ENCODE results near the gene MFRP.
A peak's percentile ranks its signal among the peaks of the same experiment; 100 is the strongest.
"Not testable (repeated sequence)": the region's sequence is repeated elsewhere in the genome, so short reads cannot be mapped to it uniquely, and the experiment has no call there.

The MFRP gene
- total RNA-seq: 0 reads per million in 2 donors

GRCh38 chr11:119346605-119347004 is at the start of gene MFRP:
MFRP (minus strand) TSS chr11:119346705; CDS start chr11:119346513, 192 bp downstream.
- DNase-seq: no peak

- no peak for DNase-seq
Observed at GRCh38 chr11:119391275-119391674, 44.8 kb upstream of the MFRP start.

GRCh38 chr11:119389611-119390254 is 43.2 kb upstream of the MFRP start:
- no peak for DNase-seq

- no peak for DNase-seq
Observed at GRCh38 chr11:119388103-119388502, 41.6 kb upstream of the MFRP start.

- DNase-seq: no peak
Observed at GRCh38 chr11:119384332-119384731, 37.8 kb upstream of the MFRP start.

- DNase-seq: not testable (repeated sequence)
Observed at GRCh38 chr11:119382513-119382912, 36.0 kb upstream of the MFRP start.

- no peak for DNase-seq
Observed at GRCh38 chr11:119382101-119382500, 35.6 kb upstream of the MFRP start.

- DNase-seq: peak; percentile 98
Observed at GRCh38 chr11:119381181-119381988, 34.9 kb upstream of the MFRP start, which contains the start of gene USP2. USP2 (minus strand) TSS chr11:119381690; CDS start chr11:119373480, 8,210 bp downstream.

- DNase-seq: no peak
Observed at GRCh38 chr11:119380827-119381180, 34.3 kb upstream of the MFRP start.

GRCh38 chr11:119380160-119380826 is 33.8 kb upstream of the MFRP start:
- no peak for DNase-seq

GRCh38 chr11:119378851-119379465 is 32.5 kb upstream of the MFRP start:
- DNase-seq: no peak

- DNase-seq: no peak
Observed at GRCh38 chr11:119377961-119378667, 31.6 kb upstream of the MFRP start.

GRCh38 chr11:119377112-119377901 is 30.8 kb upstream of the MFRP start:
- no peak for DNase-seq

- no peak for DNase-seq
Observed at GRCh38 chr11:119376197-119376847, 29.8 kb upstream of the MFRP start.

GRCh38 chr11:119375337-119376196 is 29.1 kb upstream of the MFRP start:
- no peak for DNase-seq

- no peak for DNase-seq
Observed at GRCh38 chr11:119374632-119375336, 28.3 kb upstream of the MFRP start.

- DNase-seq: peak; percentile 38
Observed at GRCh38 chr11:119373921-119374631, 27.6 kb upstream of the MFRP start.

- DNase-seq: no peak
Observed at GRCh38 chr11:119373059-119373920, 26.8 kb upstream of the MFRP start.
